CD14-positive monocyte (primary cell): ENCODE data around the gene DDI2. TPM values are rescaled to one million over a fixed set of nuclear protein-coding genes. Genes with fewer than 3 reads are reported as not detected.
A peak's percentile ranks its signal among the peaks of the same experiment; 100 is the strongest.

Experiments used
- DNase-seq, 3 donors: peaks; one replicate each; pipeline ENCODE4 v3.0.0-alpha.2; 2011 to 2022
- H2AFZ ChIP-seq: 2 replicates; pipeline ENCODE4 v1.6.0; 2012; ENCODE audit warnings: mild to moderate bottlenecking, low read depth, low read length, inconsistent platforms; ENCODE audit not compliant: insufficient read depth, poor library complexity, severe bottlenecking
- H3K27ac ChIP-seq, 2 donors: 1 replicate in 1 of 2; 2 replicates in 1 of 2; pipeline ENCODE4 v1.5.1; 2012 to 2013; ENCODE audit warnings: low read length in 2 of 2, control low read depth in 1 of 2, inconsistent platforms in 1 of 2, low read depth in 1 of 2, mild to moderate bottlenecking in 1 of 2
- H3K27me3 ChIP-seq, 2 donors: one replicate each; pipeline versions ENCODE4 v1.6.0 to v1.6.1; 2011 to 2013; ENCODE audit warnings: low read length in 2 of 2; ENCODE audit not compliant: control insufficient read depth in 2 of 2, insufficient read depth in 2 of 2
- H3K36me3 ChIP-seq, 2 donors: replicated peaks in 1 of 2; 1 replicate in 1 of 2; 2 replicates in 1 of 2; pipeline versions ENCODE4 v1.5.1 to v1.6.1; 2012 to 2013; ENCODE audit warnings: low read length in 2 of 2, control low read depth in 1 of 2, inconsistent platforms in 1 of 2, mild to moderate bottlenecking in 1 of 2; ENCODE audit not compliant: insufficient read depth in 2 of 2, control insufficient read depth in 1 of 2
- H3K4me1 ChIP-seq, 2 donors: 1 replicate in 1 of 2; 2 replicates in 1 of 2; pipeline versions ENCODE4 v1.5.1 to v1.6.1; 2012 to 2013; ENCODE audit warnings: low read length in 2 of 2, control low read depth in 1 of 2, inconsistent platforms in 1 of 2, mild to moderate bottlenecking in 1 of 2, moderate library complexity in 1 of 2; ENCODE audit not compliant: insufficient read depth in 2 of 2, control insufficient read depth in 1 of 2
- H3K4me2 ChIP-seq: replicated peaks from 2 replicates; pipeline ENCODE3; 2012; ENCODE audit warnings: low read length, moderate library complexity, mild to moderate bottlenecking; ENCODE audit not compliant: poor library complexity, severe bottlenecking; ENCODE audit errors: extremely low read depth
- H3K4me3 ChIP-seq, 3 experiments: fragments of 200-600 bp in 1 of 3; sonication (generic) in 1 of 3; replicated peaks in 1 of 3; 1 replicate in 2 of 3; 2 replicates in 1 of 3; pipeline ENCODE4 v1.5.1; 2011 to 2013; ENCODE audit warnings: low read length in 3 of 3, mild to moderate bottlenecking in 3 of 3, control low read depth in 2 of 3, low read depth in 2 of 3, inconsistent platforms in 1 of 3, moderate library complexity in 1 of 3
- H3K79me2 ChIP-seq: 2 replicates; pipeline ENCODE4 v1.6.0; 2012; ENCODE audit warnings: mild to moderate bottlenecking, control low read depth, inconsistent platforms, low read length, moderate library complexity; ENCODE audit not compliant: insufficient read depth
- H3K9ac ChIP-seq: 2 replicates; pipeline ENCODE4 v1.6.0; 2017; ENCODE audit warnings: low read length, mild to moderate bottlenecking; ENCODE audit not compliant: insufficient read depth, poor library complexity, severe bottlenecking
- H3K9me3 ChIP-seq, 2 donors: replicated peaks in 1 of 2; 1 replicate in 1 of 2; 2 replicates in 1 of 2; pipeline versions ENCODE4 v1.5.1 to v1.6.1; 2012 to 2013; ENCODE audit warnings: low read length in 2 of 2, control low read depth in 1 of 2; ENCODE audit not compliant: control insufficient read depth in 1 of 2, insufficient read depth in 1 of 2
- H4K20me1 ChIP-seq: 2 replicates; pipeline ENCODE4 v1.6.0; 2012; ENCODE audit warnings: mild to moderate bottlenecking, low read length, control low read depth, moderate library complexity; ENCODE audit not compliant: insufficient read depth
- H3K27ac Mint-ChIP-seq, 7 donors: one replicate each; pipeline ENCODE4 v1.8.0; 2020; ENCODE audit warnings: mild to moderate bottlenecking in 7 of 7, mixed read lengths in 7 of 7, moderate library complexity in 6 of 7, inconsistent platforms in 2 of 7
- H3K27me3 Mint-ChIP-seq, 3 donors: one replicate each; pipeline ENCODE4 v1.8.0; 2021 to 2022; ENCODE audit warnings: low read depth in 3 of 3, mild to moderate bottlenecking in 3 of 3, mixed read lengths in 3 of 3, moderate library complexity in 3 of 3, inconsistent platforms in 1 of 3
- H3K36me3 Mint-ChIP-seq, 2 donors: one replicate each; pipeline ENCODE4 v1.8.0; 2020; ENCODE audit warnings: mixed read lengths in 2 of 2, inconsistent platforms in 1 of 2, mild to moderate bottlenecking in 1 of 2
- H3K4me1 Mint-ChIP-seq: one replicate; pipeline ENCODE4 v1.8.0; 2020; ENCODE audit warnings: mild to moderate bottlenecking, mixed read lengths
- H3K4me3 Mint-ChIP-seq, 2 donors: one replicate each; pipeline ENCODE4 v1.8.0; 2020; ENCODE audit warnings: mild to moderate bottlenecking in 2 of 2, mixed read lengths in 2 of 2, moderate library complexity in 1 of 2
- H3K9me3 Mint-ChIP-seq, 7 donors: one replicate each; pipeline ENCODE4 v1.8.0; 2020 to 2022; ENCODE audit warnings: mixed read lengths in 7 of 7, mild to moderate bottlenecking in 6 of 7, moderate library complexity in 6 of 7, inconsistent platforms in 2 of 7
- WGBS: methylation state at CpG from one replicate; pipeline ENCODE4 v1.1.5; 2013; ENCODE audit warnings: missing lambda C conversion rate; ENCODE audit not compliant: insufficient coverage; 5-methylcytosine and 5-hydroxymethylcytosine counted together
- intact Hi-C, 2 donors: fragments of 100-400 bp; cut with micrococcal nuclease; formaldehyde crosslinking; loops; one replicate each; pipeline versions ENCODE4 v1.15.0 to v1.15.1; 2023
- polyA plus RNA-seq, 3 donors: library from polyadenylated mRNA; depleted of rRNA in 1 of 3; unstranded in 2 of 3; stranded (reverse) in 1 of 3; fragments of 300-500 nt in 2 of 3; fragments of >200 nt in 1 of 3; fragmentation: Illumina TruSeq in 2 of 3; gene quantifications; 1 replicate in 2 of 3; 2 replicates in 1 of 3; pipeline ENCODE4 v1.2.3, GENCODE V29; 2012 to 2021
- TF ChIP-seq, protein P1 (sequence below): fragments of 200-600 bp; IDR thresholded peaks from one replicate; pipeline ENCODE4 v1.8.0; 2022; ENCODE audit warnings: antibody characterized with exemption, mild to moderate bottlenecking

The DDI2 gene
- polyA plus RNA-seq, 3 donors: 2.5 to 5.4 (median 3.2) TPM

DNA sequence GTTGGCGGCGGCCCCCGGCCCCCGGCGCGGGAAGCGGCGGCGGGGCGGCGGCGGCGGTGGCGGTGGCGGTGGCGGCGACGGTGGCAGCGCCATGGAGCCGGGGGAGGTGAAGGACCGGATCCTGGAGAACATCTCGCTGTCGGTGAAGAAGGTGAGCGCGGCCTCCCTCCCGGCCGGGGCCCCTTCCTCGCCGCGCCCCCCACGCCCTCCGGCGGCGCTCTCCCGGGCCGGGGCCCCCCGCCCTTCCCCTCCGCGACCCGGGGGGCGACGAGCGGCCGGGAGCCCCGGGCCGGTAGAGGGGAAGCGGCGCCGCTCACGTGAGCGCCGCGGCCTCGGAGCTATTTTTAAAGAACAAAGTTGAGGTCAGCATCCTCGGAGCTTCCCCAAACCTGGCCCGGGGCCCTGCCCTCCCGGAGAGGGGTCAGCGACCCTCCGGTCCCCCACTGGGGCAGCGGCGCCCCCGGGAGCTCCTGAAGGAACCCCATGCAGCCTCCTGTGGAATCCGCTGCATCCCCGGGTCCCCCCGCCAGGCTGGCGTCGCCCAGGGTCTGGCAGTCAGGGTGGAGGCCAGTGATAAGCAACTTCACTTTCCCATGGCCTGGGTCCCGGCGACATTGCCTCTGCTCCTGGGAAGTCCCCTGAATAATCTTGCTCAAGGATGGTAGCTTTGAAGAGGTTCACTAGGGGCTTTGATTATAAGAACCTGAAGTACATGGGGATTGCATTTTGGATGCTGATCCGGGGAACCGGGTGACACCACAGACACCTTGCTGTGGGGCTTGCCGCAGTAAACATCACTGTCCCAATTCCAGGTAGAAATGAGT, 67.4 kb downstream of the DDI2 start:
- Histone ChIP-seq H3K4me3 (peak overlapping the region; percentile 68 to 92 (median 82)), H3K9me3 (no peaks in the 10 kb centered on the region), H3K4me2 (peak overlapping the region; percentile 79), H3K79me2 (peaks cover 59% of the 10 kb centered on the region), H3K27ac (peak overlapping the region; percentile 86 to 88), H3K36me3 (peaks cover 3 to 6% of the 10 kb centered on the region in 2 donors), H2AFZ (peak overlapping the region; percentile 61), H3K4me1 (peaks cover 56 to 58% of the 10 kb centered on the region in 2 donors), H4K20me1 (peaks cover 47% of the 10 kb centered on the region), H3K9ac (peak overlapping the region; percentile 88), H3K27me3 (no peaks in the 10 kb centered on the region)
- H3K4me1 Mint-ChIP-seq: peaks cover 58% of the 10 kb centered on the region
- H3K27ac Mint-ChIP-seq: peak overlapping the region; percentile 75 to 95 (median 85)
- TF ChIP-seq, protein P1, sequence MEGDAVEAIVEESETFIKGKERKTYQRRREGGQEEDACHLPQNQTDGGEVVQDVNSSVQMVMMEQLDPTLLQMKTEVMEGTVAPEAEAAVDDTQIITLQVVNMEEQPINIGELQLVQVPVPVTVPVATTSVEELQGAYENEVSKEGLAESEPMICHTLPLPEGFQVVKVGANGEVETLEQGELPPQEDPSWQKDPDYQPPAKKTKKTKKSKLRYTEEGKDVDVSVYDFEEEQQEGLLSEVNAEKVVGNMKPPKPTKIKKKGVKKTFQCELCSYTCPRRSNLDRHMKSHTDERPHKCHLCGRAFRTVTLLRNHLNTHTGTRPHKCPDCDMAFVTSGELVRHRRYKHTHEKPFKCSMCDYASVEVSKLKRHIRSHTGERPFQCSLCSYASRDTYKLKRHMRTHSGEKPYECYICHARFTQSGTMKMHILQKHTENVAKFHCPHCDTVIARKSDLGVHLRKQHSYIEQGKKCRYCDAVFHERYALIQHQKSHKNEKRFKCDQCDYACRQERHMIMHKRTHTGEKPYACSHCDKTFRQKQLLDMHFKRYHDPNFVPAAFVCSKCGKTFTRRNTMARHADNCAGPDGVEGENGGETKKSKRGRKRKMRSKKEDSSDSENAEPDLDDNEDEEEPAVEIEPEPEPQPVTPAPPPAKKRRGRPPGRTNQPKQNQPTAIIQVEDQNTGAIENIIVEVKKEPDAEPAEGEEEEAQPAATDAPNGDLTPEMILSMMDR: no peak
- H3K27me3 Mint-ChIP-seq: peaks cover 0 to 5% (median 0%) of the 10 kb centered on the region in 3 donors
- DNase-seq: peak; percentile 65 to 78 (median 66)
- peaks cover 6 to 21% of the 10 kb centered on the region in 2 donors for H3K36me3 Mint-ChIP-seq
- peaks cover 0 to 1% (median 0%) of the 10 kb centered on the region in 7 donors for H3K9me3 Mint-ChIP-seq
- whole genome bisulfite sequencing: 2% methylated on average over 69 of the region's 72 CpGs
- H3K4me3 Mint-ChIP-seq: peak overlapping the region; percentile 91 to 93
- intact Hi-C loops: loop anchor here (5.0 kb wide), 1 partner anchor 67 kb away; the partner anchor contains the start of gene DDI2 (in 2 of the 2)

DNA sequence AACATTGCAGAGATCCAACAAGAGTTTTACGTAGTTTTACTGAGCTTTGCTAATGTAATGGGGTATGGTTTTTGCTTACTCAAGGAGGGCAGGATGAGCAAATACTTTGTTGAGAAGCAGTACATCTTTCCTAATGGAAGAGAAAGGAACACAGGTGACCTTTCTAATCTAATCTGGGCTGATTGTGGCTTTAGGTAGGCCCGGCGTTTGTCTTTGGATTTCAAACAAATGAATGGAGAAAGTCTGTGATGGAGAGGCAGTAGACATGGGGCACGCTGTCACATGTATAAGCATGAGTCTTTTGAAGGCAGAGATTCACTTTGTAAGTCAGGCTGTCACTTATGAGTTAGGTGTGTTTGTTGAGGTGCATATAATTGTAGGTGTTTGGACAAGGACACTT, 68.6 kb downstream of the DDI2 start:
- Histone ChIP-seq H3K4me1 (peaks cover 48 to 51% of the 10 kb centered on the region in 2 donors), H3K4me2 (peak overlapping the region; percentile 79), H2AFZ (no peak overlapping the region), H4K20me1 (peaks cover 57% of the 10 kb centered on the region), H3K36me3 (peaks cover 3 to 9% of the 10 kb centered on the region in 2 donors), H3K9ac (no peak overlapping the region), H3K4me3 (peak overlapping the region in 1 of 3 experiments; percentile 92), H3K27me3 (no peaks in the 10 kb centered on the region), H3K27ac (peak overlapping the region in 1 of 2 donors; percentile 2), H3K9me3 (no peaks in the 10 kb centered on the region), H3K79me2 (peaks cover 71% of the 10 kb centered on the region)
- DNase-seq: no peak
- peak overlapping the region in 4 of 7 donors; percentile 39 to 95 (median 68) for H3K27ac Mint-ChIP-seq
- intact Hi-C loops: no loop called here
- H3K27me3 Mint-ChIP-seq: peaks cover 0 to 5% (median 0%) of the 10 kb centered on the region in 3 donors
- H3K36me3 Mint-ChIP-seq: peaks cover 9 to 28% of the 10 kb centered on the region in 2 donors
- peaks cover 0 to 1% (median 0%) of the 10 kb centered on the region in 7 donors for H3K9me3 Mint-ChIP-seq
- TF ChIP-seq, protein P1: no peak
- peaks cover 50% of the 10 kb centered on the region for H3K4me1 Mint-ChIP-seq
- H3K4me3 Mint-ChIP-seq: peak overlapping the region; percentile 91 to 93
- 88% methylated on average over 3 of the region's 4 CpGs for WGBS
